ENCODE data around the gene KRT80.

KRT80 gene

DNA sequence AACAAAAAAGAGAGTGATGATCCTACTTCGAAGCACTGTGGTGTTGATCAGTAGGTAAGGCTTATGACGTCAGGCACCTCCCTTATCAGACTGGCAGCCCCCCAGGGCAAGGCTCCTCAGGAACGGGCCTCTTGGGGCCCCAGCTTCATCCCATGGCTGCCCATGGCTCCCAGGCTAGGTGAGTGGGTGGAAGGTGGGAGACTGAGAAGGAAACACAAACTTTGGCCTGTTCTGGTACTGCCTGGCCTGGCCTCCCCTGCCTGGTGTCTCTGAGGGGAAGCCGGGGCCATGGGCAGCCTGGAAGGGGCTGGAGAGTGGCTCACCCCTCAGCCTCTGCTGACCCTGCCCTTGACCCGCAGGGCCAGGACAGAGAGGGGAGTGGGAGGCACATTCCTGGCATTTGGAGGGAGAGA lies 38.9 kb downstream of the KRT80 start:
- no peak for DNase-seq (ENCODE audit: low read depth in 2 of 2)

DNA sequence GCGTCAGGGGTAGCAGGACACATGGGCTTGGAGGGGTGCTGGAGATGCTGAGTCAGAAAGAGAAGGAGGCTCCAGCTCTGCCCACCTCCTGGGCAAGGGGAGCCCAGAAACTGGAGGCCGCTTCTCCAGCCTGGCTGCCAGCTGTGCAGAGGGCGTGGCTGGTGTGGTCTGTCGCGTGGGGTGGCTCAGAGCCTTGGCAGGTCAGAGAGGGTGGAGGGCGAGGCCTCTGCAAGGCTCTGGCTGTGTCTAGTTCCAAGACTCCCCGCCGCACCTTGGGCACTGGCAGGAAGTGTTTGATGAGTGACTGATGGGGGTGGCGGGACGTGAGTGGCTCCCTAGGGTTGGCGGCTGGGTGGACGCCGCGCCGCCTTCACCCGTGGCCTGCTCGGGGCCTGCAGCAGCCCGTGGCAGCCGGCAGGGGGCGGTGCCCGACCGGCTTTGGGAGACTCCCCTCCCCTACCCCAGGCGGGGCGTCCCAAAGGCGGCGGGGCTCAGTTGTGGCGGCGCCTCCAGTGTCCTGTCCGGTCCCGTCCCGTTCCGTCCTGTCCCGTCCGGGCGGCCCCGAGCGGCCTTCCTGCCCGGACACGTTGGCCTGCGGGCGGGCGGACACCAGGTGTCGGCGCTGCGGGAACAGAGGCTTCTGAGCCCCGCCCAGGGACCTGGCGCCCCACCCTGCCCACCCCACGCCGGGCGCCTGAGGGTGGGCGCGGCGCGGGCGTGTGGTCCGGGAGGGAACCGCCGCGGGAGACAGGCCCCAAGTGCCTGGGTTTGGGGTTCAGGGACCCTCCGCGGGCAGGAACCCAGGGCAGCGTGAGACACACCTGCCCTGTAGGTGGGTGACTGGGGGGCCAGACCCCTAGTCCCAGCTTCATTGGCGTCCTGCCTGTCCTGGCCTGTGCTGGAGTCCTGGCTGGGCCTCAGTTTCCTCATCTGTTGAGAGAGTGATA lies 39.7 kb downstream of the KRT80 start:
- peak; percentile 55 to 61 for DNase-seq (ENCODE audit: low read depth in 2 of 2)

DNA sequence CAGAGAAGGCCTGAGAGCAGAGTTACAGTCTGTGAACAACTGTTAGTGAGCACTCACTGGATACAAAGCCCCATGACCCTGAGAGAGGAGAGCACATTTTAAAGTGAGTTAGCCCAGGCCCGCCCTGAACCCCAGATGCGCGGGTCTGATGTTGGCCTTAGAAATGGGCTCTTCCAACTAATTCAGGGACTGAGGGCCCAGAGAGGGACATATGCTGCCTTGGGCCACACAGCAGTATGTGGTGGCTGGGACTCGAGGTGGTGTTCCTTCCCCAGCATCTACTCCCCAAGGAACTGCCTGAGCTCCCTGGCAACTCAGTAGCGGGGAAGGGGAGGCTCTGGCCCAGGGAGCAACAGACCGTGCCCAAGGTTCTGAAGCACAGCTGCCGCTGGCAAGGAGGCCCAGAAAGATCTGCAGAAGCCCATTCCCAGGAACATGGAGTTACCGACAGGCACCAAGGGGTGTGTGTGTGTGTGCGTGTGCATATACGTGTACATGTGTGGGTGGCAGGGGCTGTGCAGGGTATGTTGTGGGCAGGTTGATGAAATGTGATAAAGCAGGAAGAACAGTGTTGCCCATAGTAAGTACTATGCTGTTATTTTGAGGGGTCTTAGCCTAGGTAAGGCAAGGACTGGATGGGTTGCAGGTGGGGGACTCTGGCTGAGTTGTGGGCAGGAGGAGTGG lies 40.5 kb downstream of the KRT80 start:
- DNase-seq (ENCODE audit: low read depth in 2 of 2), result no peak

DNA sequence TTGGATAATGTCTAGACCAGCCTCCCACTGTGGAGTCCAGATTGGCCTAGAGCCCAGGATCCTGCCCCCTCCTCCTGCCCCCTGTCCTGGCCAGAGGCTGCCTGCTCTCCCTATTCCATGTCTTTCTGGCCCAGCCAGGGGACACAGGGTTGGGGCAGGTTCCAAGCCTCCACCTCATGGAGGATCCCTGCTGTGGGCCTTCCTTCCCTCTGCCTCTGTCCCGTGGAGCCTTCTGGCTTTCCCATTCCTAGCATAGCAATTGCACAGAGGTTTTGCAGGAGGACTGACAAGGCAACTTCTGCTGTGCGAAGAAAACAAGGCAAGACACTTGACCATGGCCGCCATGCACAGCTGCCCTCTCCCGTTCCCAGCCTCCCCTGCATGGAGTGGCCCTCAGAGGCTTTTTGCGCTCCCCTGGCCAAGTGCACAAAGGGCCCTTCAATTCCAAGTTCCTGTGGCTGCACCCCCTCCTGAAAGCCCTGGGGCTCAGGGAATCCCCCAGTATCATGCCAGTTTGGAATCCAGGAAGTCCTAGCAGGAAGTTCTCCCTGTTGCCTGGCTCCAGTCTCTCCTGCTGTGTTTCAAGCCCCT lies 42.1 kb downstream of the KRT80 start:
- DNase-seq (ENCODE audit: low read depth in 2 of 2), result no peak

- DNase-seq (ENCODE audit: low read depth in 2 of 2), result no peak
Observed at GRCh38 chr12:52149182-52149641, 42.6 kb downstream of the KRT80 start.

GRCh38 chr12:52148464-52149181 lies 43.2 kb downstream of the KRT80 start:
- no peak for DNase-seq (ENCODE audit: low read depth in 2 of 2)

- DNase-seq (ENCODE audit: low read depth in 2 of 2), result no peak
Observed at GRCh38 chr12:52147964-52148463, 43.8 kb downstream of the KRT80 start.

- DNase-seq (ENCODE audit: low read depth in 2 of 2), result no peak
Observed at GRCh38 chr12:52147367-52147963, 44.3 kb downstream of the KRT80 start.

- no peak for DNase-seq (ENCODE audit: low read depth in 2 of 2)
Observed at GRCh38 chr12:52146822-52147366, 44.9 kb downstream of the KRT80 start.

- no peak for DNase-seq (ENCODE audit: low read depth in 2 of 2)
Observed at GRCh38 chr12:52146089-52146821, 45.6 kb downstream of the KRT80 start.

DNA sequence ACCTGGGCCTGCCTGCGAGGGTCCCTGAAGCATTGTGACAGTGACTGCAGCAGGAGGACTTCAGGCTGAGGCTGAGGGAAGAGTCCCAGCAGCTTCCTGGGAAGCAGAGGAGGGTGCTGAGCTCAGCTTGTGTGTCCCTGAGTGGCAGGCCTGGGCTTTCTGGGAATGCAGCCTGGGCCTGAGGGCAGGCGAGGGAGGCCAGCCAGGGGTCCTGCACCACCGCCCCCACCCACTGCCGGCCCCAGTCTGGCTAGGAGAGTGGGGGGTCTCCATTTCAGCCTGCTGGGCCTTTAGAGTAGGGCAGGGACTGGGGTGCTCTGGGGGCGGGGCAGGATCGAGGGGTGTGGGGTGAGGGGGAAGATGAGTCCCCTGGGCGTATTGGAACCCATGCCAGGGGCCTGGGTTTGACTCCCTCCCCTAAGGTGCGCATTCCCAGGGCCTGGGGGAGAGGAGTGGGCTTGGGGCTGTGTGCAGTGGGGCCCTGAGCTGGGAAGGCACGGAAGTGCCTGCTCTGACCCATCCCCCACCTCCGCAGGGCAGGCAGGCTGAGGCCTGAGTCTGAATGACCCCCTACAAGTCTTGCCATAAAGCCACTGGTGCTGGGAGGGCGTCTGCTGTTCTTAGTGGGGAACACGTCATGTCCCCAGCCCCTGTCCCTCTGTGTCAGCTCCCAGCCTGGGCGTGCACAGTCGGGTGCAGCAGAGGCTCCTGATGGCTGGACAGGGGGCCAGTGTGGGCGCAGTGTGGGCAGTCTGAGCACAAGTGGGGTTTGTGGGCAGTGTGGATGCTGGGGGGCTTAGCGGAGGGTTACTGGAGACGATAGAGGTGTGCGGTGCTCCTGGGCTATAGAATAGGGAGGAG lies 46.4 kb downstream of the KRT80 start:
- DNase-seq (ENCODE audit: low read depth in 2 of 2), result no peak

DNA sequence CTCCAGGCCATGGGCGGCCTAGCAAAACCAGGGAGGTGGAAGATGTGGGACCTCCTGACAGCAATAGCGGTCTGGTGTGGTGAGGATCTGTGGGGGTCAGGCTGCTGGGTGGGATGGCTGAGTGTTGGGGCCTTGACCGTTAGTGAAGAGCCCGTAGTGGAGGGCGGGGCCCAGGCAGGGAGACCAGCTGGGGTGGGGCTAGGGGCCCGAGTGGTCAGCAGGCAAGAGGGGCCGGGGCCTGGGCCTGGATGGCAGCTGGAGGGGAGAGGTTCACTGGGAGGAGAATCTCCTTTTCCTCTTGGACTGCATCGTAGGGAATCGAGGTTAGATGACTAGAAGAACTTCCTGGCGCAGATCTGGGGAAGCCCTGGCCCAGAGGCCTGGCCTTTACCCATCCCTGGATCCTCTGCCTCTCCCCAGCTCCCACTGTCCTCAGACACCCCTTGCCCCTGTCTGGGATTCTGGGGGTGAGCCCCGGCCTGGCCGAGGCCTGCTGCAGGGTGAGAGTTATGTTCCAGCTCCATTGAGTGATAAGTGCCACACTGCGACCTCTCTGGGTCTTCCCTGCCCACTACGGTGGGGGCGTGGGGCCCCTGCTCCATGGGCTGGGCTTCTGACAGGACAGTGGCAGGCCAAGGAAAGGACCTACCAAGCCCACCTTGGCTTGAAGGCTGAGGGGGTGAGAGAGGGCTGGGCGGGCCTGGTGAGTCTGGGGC lies 47.1 kb downstream of the KRT80 start:
- no peak for DNase-seq (ENCODE audit: low read depth in 2 of 2)

- DNase-seq (ENCODE audit: low read depth in 2 of 2), result no peak
Observed at GRCh38 chr12:52142431-52142830, 49.4 kb downstream of the KRT80 start.

DNA sequence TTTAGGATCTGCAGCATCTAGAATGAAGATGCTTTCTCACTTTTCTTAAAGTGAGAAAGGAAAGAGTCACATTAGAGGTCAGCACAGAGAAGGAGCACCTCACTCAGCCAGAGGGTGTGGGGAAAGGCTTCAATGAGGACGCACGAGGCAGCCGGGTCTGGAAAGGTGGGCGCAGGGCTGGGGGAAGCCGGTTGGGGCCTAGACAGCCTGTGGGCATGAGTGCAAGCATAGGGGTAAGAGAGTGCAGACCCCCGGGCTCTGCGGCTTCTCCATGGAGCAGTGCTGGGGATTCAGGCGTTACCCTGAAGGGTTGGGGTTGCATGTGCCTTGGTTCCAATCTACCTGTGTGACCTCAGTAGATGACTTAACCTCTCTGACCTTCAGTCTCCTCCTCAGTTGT lies 49.9 kb downstream of the KRT80 start:
- no peak for DNase-seq (ENCODE audit: low read depth in 2 of 2)

- no peak for DNase-seq (ENCODE audit: low read depth in 2 of 2)
Observed at GRCh38 chr12:52141306-52141705, 50.5 kb downstream of the KRT80 start.

GRCh38 chr12:52139579-52140062 lies 52.2 kb downstream of the KRT80 start:
- peak in 1 of 2 donors; percentile 22 for DNase-seq (ENCODE audit: low read depth in 2 of 2)

GRCh38 chr12:52139147-52139546 lies 52.7 kb downstream of the KRT80 start:
- DNase-seq (ENCODE audit: low read depth in 2 of 2), result no peak

DNA sequence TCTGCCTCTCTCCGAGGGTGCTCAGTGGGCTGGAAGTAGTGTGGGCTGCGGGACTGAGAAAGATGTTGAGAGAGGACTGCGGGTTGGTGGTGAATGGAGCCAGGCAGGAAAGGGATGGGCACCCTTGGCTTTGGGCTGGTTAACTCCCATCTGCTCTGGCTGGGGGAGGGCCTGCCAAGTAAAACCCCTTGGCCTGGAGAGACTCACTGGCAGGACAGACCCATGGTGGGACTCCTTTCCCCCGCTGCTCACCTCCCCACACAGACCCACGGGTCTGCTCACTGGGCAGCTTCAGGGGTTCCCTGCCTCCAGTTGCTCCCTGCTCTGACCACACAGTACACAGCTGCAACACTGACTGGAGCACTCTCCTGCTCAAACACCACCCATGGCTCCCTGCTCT lies 54.1 kb downstream of the KRT80 start:
- no peak for DNase-seq (ENCODE audit: low read depth in 2 of 2)

Data from stimulated activated CD4-positive, alpha-beta T cell treated with anti-CD3 and anti-CD28 coated beads, Interleukin-4, amount 100 ng/mL, for 48 hours (primary cell).